SU-DHL-6 (cell line): Measurements from ENCODE around the gene BFSP1.

ENCODE experiments used
- CTCF ChIP-seq: fragments of 200-600 bp; sonication (generic); IDR thresholded peaks from one replicate; pipeline ENCODE4 v1.5.1; 2017; ENCODE audit warnings: antibody characterized with exemption, mild to moderate bottlenecking, low read length, moderate library complexity; ENCODE audit not compliant: insufficient read depth, poor library complexity, severe bottlenecking
- EZH2phosphoT487 ChIP-seq: fragments of 200-600 bp; sonication (generic), shearing (Covaris generic); conservative IDR thresholded peaks from 2 replicates; pipeline ENCODE4 v1.6.1; 2018; ENCODE audit warnings: mild to moderate bottlenecking, antibody characterized with exemption, low read length, moderate library complexity, mixed read lengths

DNA sequence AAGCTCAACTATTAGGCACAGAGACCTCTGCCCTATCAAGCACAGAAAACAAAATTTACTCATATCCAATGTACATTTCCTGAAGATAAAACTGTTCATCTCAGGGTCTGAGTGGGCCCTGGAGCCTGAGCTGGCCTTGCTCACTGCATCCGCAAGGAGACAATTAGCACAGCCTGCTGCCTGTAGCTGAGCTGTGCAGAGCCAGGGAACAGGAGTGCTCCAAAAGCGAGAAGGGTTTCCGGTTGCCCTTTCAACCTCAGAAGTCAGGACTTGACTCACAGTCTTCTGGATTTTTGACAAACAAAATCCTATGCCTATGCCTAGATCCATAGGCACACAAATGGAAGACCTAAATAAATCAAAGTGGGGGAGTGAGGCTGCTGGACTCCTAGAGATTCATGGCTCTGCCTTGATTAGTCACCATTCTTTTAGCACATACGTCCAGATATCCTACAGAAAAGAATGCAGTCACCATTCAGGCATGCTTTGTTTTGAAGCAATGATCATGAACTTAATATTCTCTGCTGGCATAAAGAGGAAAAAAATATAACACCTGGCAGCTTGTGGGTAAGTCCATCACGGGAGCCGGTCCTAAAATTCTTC, 73.5 kb downstream of the BFSP1 start:
- TF ChIP-seq CTCF (no peak), EZH2phosphoT487 (no peak)
